HFFc6 (cell line): Measurements from ENCODE around the gene SDK2. TPM values are rescaled to one million over a fixed set of nuclear protein-coding genes. Genes with fewer than 3 reads are reported as not detected.

ENCODE experiments used
- DNase-seq: peaks from one replicate; pipeline ENCODE4 v3.0.0-alpha.2; 2018
- H3K27ac Mint-ChIP-seq: 2 replicates; pipeline ENCODE4 v1.8.0; 2020; ENCODE audit warnings: mild to moderate bottlenecking, mixed read lengths
- H3K27me3 Mint-ChIP-seq: 2 replicates; pipeline ENCODE4 v1.8.0; 2021; ENCODE audit warnings: mild to moderate bottlenecking, moderate library complexity, mixed read lengths; ENCODE audit not compliant: insufficient read depth
- H3K36me3 Mint-ChIP-seq: 2 replicates; pipeline ENCODE4 v1.8.0; 2021; ENCODE audit warnings: low read depth, mixed read lengths
- H3K4me1 Mint-ChIP-seq: 2 replicates; pipeline ENCODE4 v1.8.0; 2020; ENCODE audit warnings: low read depth, mixed read lengths
- H3K4me3 Mint-ChIP-seq: 2 replicates; pipeline ENCODE4 v1.8.0; 2020; ENCODE audit warnings: mild to moderate bottlenecking, moderate library complexity, mixed read lengths
- H3K9me3 Mint-ChIP-seq: 2 replicates; pipeline ENCODE4 v1.8.0; 2020; ENCODE audit warnings: mild to moderate bottlenecking, mixed read lengths
- CTCF ChIP-seq: fragments of 200-600 bp; sonication (generic); IDR thresholded peaks from 2 replicates; pipeline ENCODE4 v1.5.0; 2021; ENCODE audit warnings: antibody characterized with exemption, mild to moderate bottlenecking
- total RNA-seq, 6 experiments: library from RNA; stranded (reverse); fragmentation: NEBNext Ultra II Directional; extraction: Animal tissue kit (Norgen Biotek cat#: 25700); gene quantifications; 2 replicates in 1 of 6; 3 replicates in 5 of 6; pipeline ENCODE4 v1.2.3, GENCODE V29; 2021

SDK2 gene
- total RNA-seq, 6 experiments from 2014 or later = 0.03 TPM; not detected in 4

GRCh38 chr17:73389411-73389810 lies 254.8 kb downstream of the SDK2 start:
- no peak for DNase-seq
- no peaks in the 10 kb centered on the region for H3K36me3 Mint-ChIP-seq
- H3K9me3 Mint-ChIP-seq = no peaks in the 10 kb centered on the region
- no peak overlapping the region for H3K4me3 Mint-ChIP-seq
- H3K4me1 Mint-ChIP-seq = peaks cover 5% of the 10 kb centered on the region
- no peak overlapping the region for H3K27ac Mint-ChIP-seq
- H3K27me3 Mint-ChIP-seq = peaks cover 24% of the 10 kb centered on the region
- no peak for TF ChIP-seq CTCF

- Mint-ChIP-seq H3K4me3 (no peak overlapping the region), H3K27me3 (peaks cover 20% of the 10 kb centered on the region), H3K36me3 (no peaks in the 10 kb centered on the region), H3K4me1 (peaks cover 5% of the 10 kb centered on the region), H3K9me3 (no peaks in the 10 kb centered on the region), H3K27ac (no peak overlapping the region)
- no peak for TF ChIP-seq CTCF
- no peak for DNase-seq
Observed at GRCh38 chr17:73388578-73388905, 255.7 kb downstream of the SDK2 start.

GRCh38 chr17:73387746-73388577 lies 256.3 kb downstream of the SDK2 start:
- no peaks in the 10 kb centered on the region for H3K9me3 Mint-ChIP-seq
- TF ChIP-seq CTCF = no peak
- H3K27me3 Mint-ChIP-seq = peaks cover 23% of the 10 kb centered on the region
- no peak for DNase-seq
- peaks cover 5% of the 10 kb centered on the region for H3K4me1 Mint-ChIP-seq
- H3K27ac Mint-ChIP-seq = no peak overlapping the region
- H3K36me3 Mint-ChIP-seq = no peaks in the 10 kb centered on the region
- H3K4me3 Mint-ChIP-seq = no peak overlapping the region

- no peak overlapping the region for H3K27ac Mint-ChIP-seq
- TF ChIP-seq CTCF = no peak
- H3K4me3 Mint-ChIP-seq = no peak overlapping the region
- no peaks in the 10 kb centered on the region for H3K9me3 Mint-ChIP-seq
- H3K36me3 Mint-ChIP-seq = no peaks in the 10 kb centered on the region
- H3K27me3 Mint-ChIP-seq = peaks cover 29% of the 10 kb centered on the region
- peaks cover 5% of the 10 kb centered on the region for H3K4me1 Mint-ChIP-seq
- no peak for DNase-seq
Observed at GRCh38 chr17:73386561-73386960, 257.7 kb downstream of the SDK2 start.

- Mint-ChIP-seq H3K27me3 (peaks cover 31% of the 10 kb centered on the region), H3K27ac (no peak overlapping the region)
Observed at GRCh38 chr17:73384926-73385325, 259.3 kb downstream of the SDK2 start.

More at GRCh38 chr17:73384926-73385325, 259.3 kb downstream of the SDK2 start:
- TF ChIP-seq CTCF = no peak
- no peaks in the 10 kb centered on the region for H3K9me3 Mint-ChIP-seq
- peaks cover 5% of the 10 kb centered on the region for H3K4me1 Mint-ChIP-seq
- no peak for DNase-seq
- no peaks in the 10 kb centered on the region for H3K36me3 Mint-ChIP-seq
- H3K4me3 Mint-ChIP-seq = no peak overlapping the region
